ENCODE results near the gene CCDC7.
"Not testable (repeated sequence)": the region's sequence is repeated elsewhere in the genome, so short reads cannot be mapped to it uniquely, and the experiment has no call there.

The CCDC7 gene

GRCh38 chr10:32445740-32446535 lies at the start of gene CCDC7:
TSS of gene CCDC7 (plus strand) at chr10:32446140. CDS start at chr10:32451643, 5,503 bp downstream.
- peak; percentile 58 for TF ChIP-seq CTCF (conservative IDR thresholded peaks at IDR 0.05)

DNA sequence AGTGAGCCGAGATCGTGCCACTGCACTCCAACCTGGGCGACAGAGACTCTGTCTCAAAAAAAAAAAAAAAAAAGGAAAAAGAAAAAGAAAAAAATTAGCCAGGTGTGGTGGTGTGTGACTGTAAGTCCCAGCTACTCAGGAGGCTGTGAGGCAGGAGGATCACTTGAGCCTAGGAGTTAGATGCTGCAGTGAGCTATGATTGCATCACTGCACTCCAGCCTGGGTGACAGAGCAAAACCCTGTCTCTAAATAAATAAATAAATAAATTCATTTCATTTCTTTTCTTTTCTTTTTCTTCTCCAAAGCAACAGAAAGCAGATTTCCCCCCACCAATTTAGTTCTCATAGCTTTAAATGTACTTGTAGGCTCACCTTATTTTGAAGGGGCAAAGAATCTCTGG lies 48.8 kb upstream of the CCDC7 start:
- not testable (repeated sequence) for H3K27ac ChIP-seq

More at GRCh38 chr10:32445740-32446535, at the start of gene CCDC7:
- H3K27ac ChIP-seq: peak within 1 kb of the TSS; percentile 93

- H3K27ac ChIP-seq: not testable (repeated sequence)
Observed at GRCh38 chr10:32399720-32400119, 46.2 kb upstream of the CCDC7 start.

- no peak overlapping the region for H3K27ac ChIP-seq
- no peak for TF ChIP-seq CTCF (conservative IDR thresholded peaks at IDR 0.05)
Observed at GRCh38 chr10:32400961-32401360, 45.0 kb upstream of the CCDC7 start.

DNA sequence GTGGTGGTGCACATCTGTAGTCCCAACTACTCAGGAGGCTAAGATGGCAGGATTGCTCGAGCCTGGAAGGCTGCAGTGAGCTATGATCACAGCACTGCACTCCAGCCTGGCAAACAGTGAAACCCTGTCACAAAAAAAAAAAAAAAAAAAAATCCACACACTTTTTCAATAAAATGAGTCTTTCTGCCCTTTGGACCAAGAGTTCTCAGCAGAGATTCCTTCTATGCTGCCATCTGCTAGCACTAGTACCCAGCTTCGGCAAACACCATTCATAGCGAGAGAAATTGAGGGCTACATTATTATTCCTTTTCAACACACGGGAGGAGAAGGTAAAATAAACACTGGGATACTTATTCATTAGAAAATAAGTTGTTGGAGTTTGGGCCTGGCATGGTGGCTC lies 43.4 kb upstream of the CCDC7 start:
- H3K27ac ChIP-seq: no peak overlapping the region
- TF ChIP-seq CTCF (conservative IDR thresholded peaks at IDR 0.05): no peak

DNA sequence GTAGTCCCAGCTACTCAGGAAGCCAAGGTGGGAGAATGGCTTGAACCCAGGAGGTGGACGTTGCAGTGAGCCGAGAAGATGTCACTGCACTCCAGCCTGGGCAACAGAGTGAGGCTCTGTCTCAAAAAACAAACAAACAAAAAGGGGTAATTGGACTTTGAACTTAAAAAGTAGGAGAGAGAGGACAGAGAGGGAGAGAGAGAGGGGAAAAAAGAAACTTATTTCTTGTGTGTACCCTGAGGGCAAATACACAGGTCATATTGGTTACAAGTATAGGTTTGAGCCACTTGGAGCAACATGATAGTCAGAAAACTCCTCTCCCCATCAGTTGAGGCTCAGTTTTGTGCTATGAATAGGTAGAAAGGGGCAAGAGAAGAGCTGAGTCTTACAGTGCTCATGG lies 42.8 kb upstream of the CCDC7 start:
- TF ChIP-seq CTCF (conservative IDR thresholded peaks at IDR 0.05): no peak
- H3K27ac ChIP-seq: no peak overlapping the region

DNA sequence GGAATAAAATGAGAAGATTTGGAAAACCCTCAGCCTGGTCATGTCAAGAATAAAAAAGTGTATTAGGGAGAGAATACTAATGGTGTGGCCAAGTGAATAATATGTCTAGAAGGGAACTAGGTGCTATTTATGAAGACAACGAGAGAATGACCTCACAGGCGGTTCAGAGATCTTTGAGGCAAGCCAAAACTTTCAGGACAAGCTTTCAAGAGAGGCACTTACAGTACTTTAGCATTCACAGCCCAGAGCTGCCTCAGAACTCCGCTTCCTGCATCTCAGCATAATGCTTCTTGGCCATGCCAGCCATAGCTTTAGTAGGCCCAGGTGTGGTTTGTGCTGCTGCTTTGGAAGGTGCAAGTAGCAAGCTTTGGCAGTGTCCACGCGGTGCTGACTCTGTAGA lies 37.2 kb upstream of the CCDC7 start:
- no peak overlapping the region for H3K27ac ChIP-seq
- no peak for TF ChIP-seq CTCF (conservative IDR thresholded peaks at IDR 0.05)

DNA sequence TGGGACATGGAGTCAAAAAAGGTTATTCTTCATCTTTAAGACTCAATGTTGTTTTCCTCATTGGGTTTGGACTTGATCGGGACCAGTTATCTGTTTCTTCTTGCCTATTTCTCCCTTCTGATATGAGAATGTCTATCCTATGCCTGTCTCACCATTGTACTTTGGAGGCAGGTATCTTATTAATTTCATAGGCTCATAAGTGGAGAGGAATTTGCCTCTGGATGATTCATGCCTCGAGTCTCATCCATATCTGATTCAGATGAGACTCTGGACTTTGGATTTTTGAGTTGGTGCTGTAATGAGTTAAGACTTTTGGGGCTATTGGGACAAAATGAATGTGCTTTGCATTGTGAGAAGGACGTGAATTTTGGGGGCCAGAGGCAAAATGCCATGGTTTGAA lies 36.2 kb upstream of the CCDC7 start:
- no peak for TF ChIP-seq CTCF (conservative IDR thresholded peaks at IDR 0.05)
- H3K27ac ChIP-seq: no peak overlapping the region

All from VCaP (cell line).